Astrocyte of the hippocampus (primary cell): ENCODE results near the gene FBLN1.
A peak's percentile ranks its signal among the peaks of the same experiment; 100 is the strongest.
"Not testable (repeated sequence)": the region's sequence is repeated elsewhere in the genome, so short reads cannot be mapped to it uniquely, and the experiment has no call there.

Experiments
- DNase-seq: peaks from one replicate; pipeline ENCODE4 v3.0.0; 2011; ENCODE audit warnings: low read depth, low spot score

The FBLN1 gene

GRCh38 chr22:45548247-45548840 is 45.7 kb downstream of the FBLN1 start:
- no peak for DNase-seq

- peak; percentile 97 for DNase-seq
Observed at GRCh38 chr22:45548991-45549761, 46.5 kb downstream of the FBLN1 start.

GRCh38 chr22:45549762-45550378 is 47.2 kb downstream of the FBLN1 start:
- DNase-seq: no peak

- no peak for DNase-seq
Observed at GRCh38 chr22:45550416-45550815, 47.7 kb downstream of the FBLN1 start.

GRCh38 chr22:45550891-45551290 is 48.2 kb downstream of the FBLN1 start:
- DNase-seq: no peak

- DNase-seq: no peak
Observed at GRCh38 chr22:45551310-45552016, 48.8 kb downstream of the FBLN1 start.

- DNase-seq: no peak
Observed at GRCh38 chr22:45552017-45552411, 49.3 kb downstream of the FBLN1 start.

GRCh38 chr22:45552580-45553350 is 50.1 kb downstream of the FBLN1 start:
- peak; percentile 80 for DNase-seq

GRCh38 chr22:45553351-45554039 is 50.8 kb downstream of the FBLN1 start:
- DNase-seq: peak; percentile 94

- DNase-seq: no peak
Observed at GRCh38 chr22:45554040-45554406, 51.3 kb downstream of the FBLN1 start.

GRCh38 chr22:45554861-45555260 is 52.2 kb downstream of the FBLN1 start:
- DNase-seq: no peak

- DNase-seq: peak; percentile 52
Observed at GRCh38 chr22:45557926-45558325, 55.2 kb downstream of the FBLN1 start.

GRCh38 chr22:45560092-45560491 is 57.4 kb downstream of the FBLN1 start:
- DNase-seq: not testable (repeated sequence)

GRCh38 chr22:45560761-45561160 is 58.1 kb downstream of the FBLN1 start:
- DNase-seq: not testable (repeated sequence)

- no peak for DNase-seq
Observed at GRCh38 chr22:45562102-45562501, 59.4 kb downstream of the FBLN1 start.

- no peak for DNase-seq
Observed at GRCh38 chr22:45562537-45563361, 60.1 kb downstream of the FBLN1 start.

- DNase-seq: no peak
Observed at GRCh38 chr22:45563362-45564040, 60.8 kb downstream of the FBLN1 start.

- DNase-seq: no peak
Observed at GRCh38 chr22:45564349-45565030, 61.8 kb downstream of the FBLN1 start.

GRCh38 chr22:45565171-45565570 is 62.5 kb downstream of the FBLN1 start:
- DNase-seq: no peak
